ENCODE data around the gene DTX3. TPM values are rescaled to one million over a fixed set of nuclear protein-coding genes. Genes with fewer than 3 reads are reported as not detected.
"Not testable (repeated sequence)": the region's sequence is repeated elsewhere in the genome, so short reads cannot be mapped to it uniquely, and the experiment has no call there.

Gene DTX3
- total RNA-seq, 1 experiment from 2014 or later, result 9.6 TPM

GRCh38 chr12:57645990-57646658 lies 41.5 kb downstream of the DTX3 start:
- DNase-seq (ENCODE audit: low read depth); in situ Hi-C loops (cut with HindIII; ENCODE audit: low pct_unique_long_range_greater_than_20kb, low sequenced_read_pairs): not testable (repeated sequence)

GRCh38 chr12:57646659-57647049 lies 42.0 kb downstream of the DTX3 start:
- in situ Hi-C loops (cut with HindIII; ENCODE audit: low pct_unique_long_range_greater_than_20kb, low sequenced_read_pairs), result not testable (repeated sequence)

GRCh38 chr12:57654042-57654441 lies 49.4 kb downstream of the DTX3 start:
- in situ Hi-C loops (cut with HindIII; ENCODE audit: low pct_unique_long_range_greater_than_20kb, low sequenced_read_pairs), result no loop called here
- DNase-seq (ENCODE audit: low read depth), result no peak

More at GRCh38 chr12:57646659-57647049, 42.0 kb downstream of the DTX3 start:
- DNase-seq (ENCODE audit: low read depth), result not testable (repeated sequence)

GRCh38 chr12:57655541-57656240 lies 51.1 kb downstream of the DTX3 start:
- no peak for DNase-seq (ENCODE audit: low read depth)

GRCh38 chr12:57656408-57656807 lies 51.8 kb downstream of the DTX3 start:
- in situ Hi-C loops (cut with HindIII; ENCODE audit: low pct_unique_long_range_greater_than_20kb, low sequenced_read_pairs); DNase-seq (ENCODE audit: low read depth): not testable (repeated sequence)

More at GRCh38 chr12:57655541-57656240, 51.1 kb downstream of the DTX3 start:
- in situ Hi-C loops (cut with HindIII; ENCODE audit: low pct_unique_long_range_greater_than_20kb, low sequenced_read_pairs), result no loop called here

- DNase-seq (ENCODE audit: low read depth), result no peak
- in situ Hi-C loops (cut with HindIII; ENCODE audit: low pct_unique_long_range_greater_than_20kb, low sequenced_read_pairs), result no loop called here
Observed at GRCh38 chr12:57657744-57658143, 53.1 kb downstream of the DTX3 start.

- no peak for DNase-seq (ENCODE audit: low read depth)
- in situ Hi-C loops (cut with HindIII; ENCODE audit: low pct_unique_long_range_greater_than_20kb, low sequenced_read_pairs), result no loop called here
Observed at GRCh38 chr12:57658890-57659289, 54.3 kb downstream of the DTX3 start.

Other genes with a start within 250 kb of the DTX3 start
- 22.8 and 27.5 TPM in 2 replicates for gene R3HDM2, start 173.8 kb upstream of the DTX3 start, total RNA-seq (2014; rRNA removed; shearing (Covaris generic); ENCODE audit: low replicate concordance)
- not detected in 2 replicates for gene INHBC, start 170.0 kb upstream of the DTX3 start, total RNA-seq (2014; rRNA removed; shearing (Covaris generic); ENCODE audit: low replicate concordance)
- gene INHBE, start 149.5 kb upstream of the DTX3 start, total RNA-seq (2014; rRNA removed; shearing (Covaris generic); ENCODE audit: low replicate concordance), result not detected in 2 replicates
- 0.57 and 1.8 TPM in 2 replicates for gene GLI1, start 145.0 kb upstream of the DTX3 start, total RNA-seq (2014; rRNA removed; shearing (Covaris generic); ENCODE audit: low replicate concordance)
- gene ARHGAP9, start 125.0 kb upstream of the DTX3 start, total RNA-seq (2014; rRNA removed; shearing (Covaris generic); ENCODE audit: low replicate concordance), result not detected in 2 replicates
- 285 and 315 TPM in 2 replicates for gene MARS1, start 116.8 kb upstream of the DTX3 start, total RNA-seq (2014; rRNA removed; shearing (Covaris generic); ENCODE audit: low replicate concordance)
- gene DDIT3, start 84.3 kb upstream of the DTX3 start, total RNA-seq (2014; rRNA removed; shearing (Covaris generic); ENCODE audit: low replicate concordance), result 19.6 and 64.7 TPM in 2 replicates
- gene MBD6, start 82.0 kb upstream of the DTX3 start, total RNA-seq (2014; rRNA removed; shearing (Covaris generic); ENCODE audit: low replicate concordance), result 4.3 and 8.3 TPM in 2 replicates
- 358 and 362 TPM in 2 replicates for gene DCTN2, start 57.6 kb upstream of the DTX3 start, total RNA-seq (2014; rRNA removed; shearing (Covaris generic); ENCODE audit: low replicate concordance)
- gene KIF5A, start 54.8 kb upstream of the DTX3 start, total RNA-seq (2014; rRNA removed; shearing (Covaris generic); ENCODE audit: low replicate concordance), result not detected in 2 replicates
- 33.7 and 39.2 TPM in 2 replicates for gene PIP4K2C, start 13.6 kb upstream of the DTX3 start, total RNA-seq (2014; rRNA removed; shearing (Covaris generic); ENCODE audit: low replicate concordance)
- 43.3 and 58.6 TPM in 2 replicates for gene ARHGEF25, start 6.6 kb downstream of the DTX3 start, total RNA-seq (2014; rRNA removed; shearing (Covaris generic); ENCODE audit: low replicate concordance)
- 64.3 and 66.6 TPM in 2 replicates for gene B4GALNT1, start 28.4 kb downstream of the DTX3 start, total RNA-seq (2014; rRNA removed; shearing (Covaris generic); ENCODE audit: low replicate concordance)
- gene OS9, start 89.3 kb downstream of the DTX3 start, total RNA-seq (2014; rRNA removed; shearing (Covaris generic); ENCODE audit: low replicate concordance), result 185 and 187 TPM in 2 replicates
- gene AGAP2, start 133.9 kb downstream of the DTX3 start, total RNA-seq (2014; rRNA removed; shearing (Covaris generic); ENCODE audit: low replicate concordance), result 0.46 and 1.1 TPM in 2 replicates
- gene TSPAN31, start 140.2 kb downstream of the DTX3 start, total RNA-seq (2014; rRNA removed; shearing (Covaris generic); ENCODE audit: low replicate concordance), result 103 and 136 TPM in 2 replicates
- gene CDK4, start 147.5 kb downstream of the DTX3 start, total RNA-seq (2014; rRNA removed; shearing (Covaris generic); ENCODE audit: low replicate concordance), result 463 and 654 TPM in 2 replicates
- 8.0 and 16.6 TPM in 2 replicates for gene MARCHF9, start 150.3 kb downstream of the DTX3 start, total RNA-seq (2014; rRNA removed; shearing (Covaris generic); ENCODE audit: low replicate concordance)
- 0.07 and 0.46 TPM in 2 replicates for gene CYP27B1, start 162.3 kb downstream of the DTX3 start, total RNA-seq (2014; rRNA removed; shearing (Covaris generic); ENCODE audit: low replicate concordance)
- 30.4 and 118 TPM in 2 replicates for gene METTL1, start 167.3 kb downstream of the DTX3 start, total RNA-seq (2014; rRNA removed; shearing (Covaris generic); ENCODE audit: low replicate concordance)
- gene EEF1AKMT3, start 167.8 kb downstream of the DTX3 start, total RNA-seq (2014; rRNA removed; shearing (Covaris generic); ENCODE audit: low replicate concordance), result 10.5 and 12.6 TPM in 2 replicates
- 25.5 and 49.0 TPM in 2 replicates for gene TSFM, start 178.0 kb downstream of the DTX3 start, total RNA-seq (2014; rRNA removed; shearing (Covaris generic); ENCODE audit: low replicate concordance)
- gene AVIL, start 213.9 kb downstream of the DTX3 start, total RNA-seq (2014; rRNA removed; shearing (Covaris generic); ENCODE audit: low replicate concordance), result not detected in 2 replicates
- 47.5 and 73.7 TPM in 2 replicates for gene CTDSP2, start 241.9 kb downstream of the DTX3 start, total RNA-seq (2014; rRNA removed; shearing (Covaris generic); ENCODE audit: low replicate concordance)

Data from Caki2 (cell line).